ENCODE measurements around the gene SRP72.

- TF ChIP-seq CTCF (IDR thresholded peaks at IDR 0.05) = no peak
- no peak for TF ChIP-seq EP300 (IDR thresholded peaks at IDR 0.05; ENCODE audit: low read depth)
- TF ChIP-seq POLR2A (IDR thresholded peaks at IDR 0.05) = no peak
- no peak for TF ChIP-seq POLR2AphosphoS5 (IDR thresholded peaks at IDR 0.05)
These were observed 3.7 kb upstream of the SRP72 start for GRCh38 chr4:56463711-56464110.
